ENCODE data around the gene PNPO. TPM values are rescaled to one million over a fixed set of nuclear protein-coding genes. Genes with fewer than 3 reads are reported as not detected.
A peak's percentile ranks its signal among the peaks of the same experiment; 100 is the strongest.

The PNPO gene
- total and polyA plus RNA-seq, 4 donors, result 27.8 to 102 (median 51.3) TPM

DNA sequence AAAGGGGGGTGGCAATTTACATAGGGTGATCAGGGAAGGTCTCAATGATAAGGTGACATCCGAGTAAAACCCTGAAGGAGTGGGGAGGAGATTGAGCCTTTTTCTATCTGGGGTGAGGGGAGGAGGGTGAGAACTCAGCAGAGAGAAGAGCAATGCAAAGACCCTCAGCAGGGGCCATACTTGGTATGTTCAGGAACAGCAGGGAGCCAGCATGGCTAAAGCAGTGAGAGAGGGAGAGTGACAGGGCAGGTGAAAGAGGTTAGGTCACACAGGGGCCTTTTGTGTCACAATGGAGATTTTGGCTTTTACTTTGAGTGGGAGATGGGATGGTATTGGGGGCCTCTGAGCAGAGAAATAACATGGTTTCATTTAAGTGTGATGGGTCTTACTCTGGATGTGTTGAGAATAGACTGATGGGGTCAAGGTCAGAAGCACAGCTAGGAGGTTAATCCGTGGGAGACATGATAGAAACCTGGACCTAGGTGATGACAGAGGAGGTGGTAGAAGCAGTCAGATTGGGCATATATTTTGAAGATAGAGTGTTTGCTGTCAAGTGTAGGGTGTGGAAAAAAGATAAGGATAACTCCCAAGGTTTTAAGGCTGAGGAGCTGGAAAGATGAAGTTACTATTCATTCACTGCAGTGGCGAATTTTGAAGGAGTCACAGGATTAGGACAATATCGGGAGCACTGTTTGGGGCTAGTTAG, 39.2 kb upstream of the PNPO start:
- Histone ChIP-seq H3K4me3 (ENCODE audit: low read depth in 1 of 3, low read length in 3 of 3) (no peak overlapping the region), H3K9me3 (ENCODE audit: control insufficient read depth in 4 of 4, low read length in 3 of 4) (no peaks in the 10 kb centered on the region), H3K27me3 (ENCODE audit: control insufficient read depth in 4 of 4, insufficient read depth in 4 of 4, low read length in 3 of 4) (no peaks in the 10 kb centered on the region), H3K27ac (ENCODE audit: low read depth in 1 of 2, low read length in 2 of 2) (no peak overlapping the region), H3K9ac (ENCODE audit: low read depth in 1 of 2, low read length in 2 of 2) (no peak overlapping the region), H3K36me3 (ENCODE audit: control insufficient read depth in 4 of 4, insufficient read depth in 3 of 4, low read depth in 1 of 4, low read length in 3 of 4) (no peaks in the 10 kb centered on the region), H3K4me1 (ENCODE audit: control insufficient read depth in 4 of 4, insufficient read depth in 4 of 4, low read length in 3 of 4) (peaks cover 6 to 17% (median 9%) of the 10 kb centered on the region in 4 donors)
- DNase-seq (ENCODE audit: low spot score), result no peak
- 86% methylated on average over 4 of the region's 4 CpGs for WGBS
- TF ChIP-seq, protein P1, sequence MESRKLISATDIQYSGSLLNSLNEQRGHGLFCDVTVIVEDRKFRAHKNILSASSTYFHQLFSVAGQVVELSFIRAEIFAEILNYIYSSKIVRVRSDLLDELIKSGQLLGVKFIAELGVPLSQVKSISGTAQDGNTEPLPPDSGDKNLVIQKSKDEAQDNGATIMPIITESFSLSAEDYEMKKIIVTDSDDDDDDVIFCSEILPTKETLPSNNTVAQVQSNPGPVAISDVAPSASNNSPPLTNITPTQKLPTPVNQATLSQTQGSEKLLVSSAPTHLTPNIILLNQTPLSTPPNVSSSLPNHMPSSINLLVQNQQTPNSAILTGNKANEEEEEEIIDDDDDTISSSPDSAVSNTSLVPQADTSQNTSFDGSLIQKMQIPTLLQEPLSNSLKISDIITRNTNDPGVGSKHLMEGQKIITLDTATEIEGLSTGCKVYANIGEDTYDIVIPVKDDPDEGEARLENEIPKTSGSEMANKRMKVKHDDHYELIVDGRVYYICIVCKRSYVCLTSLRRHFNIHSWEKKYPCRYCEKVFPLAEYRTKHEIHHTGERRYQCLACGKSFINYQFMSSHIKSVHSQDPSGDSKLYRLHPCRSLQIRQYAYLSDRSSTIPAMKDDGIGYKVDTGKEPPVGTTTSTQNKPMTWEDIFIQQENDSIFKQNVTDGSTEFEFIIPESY (IDR thresholded peaks at IDR 0.05), result no peak

- no peak for DNase-seq (ENCODE audit: low spot score)
- Histone ChIP-seq H3K27ac (ENCODE audit: low read depth in 1 of 2, low read length in 2 of 2) (peak overlapping the region; percentile 5 to 27), H3K4me1 (ENCODE audit: control insufficient read depth in 4 of 4, insufficient read depth in 4 of 4, low read length in 3 of 4) (peaks cover 2 to 9% (median 3%) of the 10 kb centered on the region in 4 donors), H3K9me3 (ENCODE audit: control insufficient read depth in 4 of 4, low read length in 3 of 4) (no peaks in the 10 kb centered on the region), H3K9ac (ENCODE audit: low read depth in 1 of 2, low read length in 2 of 2) (no peak overlapping the region), H3K36me3 (ENCODE audit: control insufficient read depth in 4 of 4, insufficient read depth in 3 of 4, low read depth in 1 of 4, low read length in 3 of 4) (no peaks in the 10 kb centered on the region), H3K27me3 (ENCODE audit: control insufficient read depth in 4 of 4, insufficient read depth in 4 of 4, low read length in 3 of 4) (no peaks in the 10 kb centered on the region), H3K4me3 (ENCODE audit: low read depth in 1 of 3, low read length in 3 of 3) (no peak overlapping the region)
- TF ChIP-seq MAX (IDR thresholded peaks at IDR 0.05) (no peak), RAD21 (IDR thresholded peaks at IDR 0.05) (peak in 1 of 2 donors; percentile 33), SP1 (IDR thresholded peaks at IDR 0.05) (peak; percentile 41), RXRA (IDR thresholded peaks at IDR 0.05) (no peak), TAF1 (conservative IDR thresholded peaks at IDR 0.05) (no peak), FOXA2 (IDR thresholded peaks at IDR 0.05) (no peak), ATF3 (IDR thresholded peaks at IDR 0.05) (no peak), HNF4A (conservative IDR thresholded peaks at IDR 0.05) (no peak), JUND (IDR thresholded peaks at IDR 0.05) (no peak), YY1 (IDR thresholded peaks at IDR 0.05) (no peak), NR2F2 (IDR thresholded peaks at IDR 0.05) (no peak)
- whole genome bisulfite sequencing, result 67% methylated on average over 8 of the region's 8 CpGs
Observed at GRCh38 chr17:47905221-47905733, 36.1 kb upstream of the PNPO start.

GRCh38 chr17:47906443-47906842, 34.9 kb upstream of the PNPO start:
- Histone ChIP-seq H3K9me3 (ENCODE audit: control insufficient read depth in 4 of 4, low read length in 3 of 4) (no peaks in the 10 kb centered on the region), H3K36me3 (ENCODE audit: control insufficient read depth in 4 of 4, insufficient read depth in 3 of 4, low read depth in 1 of 4, low read length in 3 of 4) (no peaks in the 10 kb centered on the region), H3K4me3 (ENCODE audit: low read depth in 1 of 3, low read length in 3 of 3) (no peak overlapping the region), H3K4me1 (ENCODE audit: control insufficient read depth in 4 of 4, insufficient read depth in 4 of 4, low read length in 3 of 4) (peaks cover 2 to 9% (median 3%) of the 10 kb centered on the region in 4 donors), H3K27ac (ENCODE audit: low read depth in 1 of 2, low read length in 2 of 2) (peak overlapping the region in 1 of 2 donors; percentile 27), H3K9ac (ENCODE audit: low read depth in 1 of 2, low read length in 2 of 2) (no peak overlapping the region), H3K27me3 (ENCODE audit: control insufficient read depth in 4 of 4, insufficient read depth in 4 of 4, low read length in 3 of 4) (no peaks in the 10 kb centered on the region)
- DNase-seq (ENCODE audit: low spot score), result no peak
- 97% methylated on average over 3 of the region's 3 CpGs for WGBS
- TF ChIP-seq ATF3 (IDR thresholded peaks at IDR 0.05) (no peak), JUND (IDR thresholded peaks at IDR 0.05) (no peak), GABPA (IDR thresholded peaks at IDR 0.05 in 1 of 2, conservative IDR thresholded peaks at IDR 0.05 in 1 of 2) (no peak), EGR1 (IDR thresholded peaks at IDR 0.05; ENCODE audit: low read depth in 2 of 2) (no peak), SP1 (IDR thresholded peaks at IDR 0.05) (no peak), HNF4A (conservative IDR thresholded peaks at IDR 0.05) (no peak), HNF4G (IDR thresholded peaks at IDR 0.05) (no peak), FOXA2 (IDR thresholded peaks at IDR 0.05) (no peak), YY1 (IDR thresholded peaks at IDR 0.05) (no peak), MAX (IDR thresholded peaks at IDR 0.05) (no peak), NR2F2 (IDR thresholded peaks at IDR 0.05) (no peak), TAF1 (conservative IDR thresholded peaks at IDR 0.05) (no peak), RXRA (IDR thresholded peaks at IDR 0.05) (no peak), FOXA1 (IDR thresholded peaks at IDR 0.05) (no peak), RAD21 (IDR thresholded peaks at IDR 0.05) (no peak)
- TF ChIP-seq, protein P1 (IDR thresholded peaks at IDR 0.05), result no peak
- TF ChIP-seq, protein P2, sequence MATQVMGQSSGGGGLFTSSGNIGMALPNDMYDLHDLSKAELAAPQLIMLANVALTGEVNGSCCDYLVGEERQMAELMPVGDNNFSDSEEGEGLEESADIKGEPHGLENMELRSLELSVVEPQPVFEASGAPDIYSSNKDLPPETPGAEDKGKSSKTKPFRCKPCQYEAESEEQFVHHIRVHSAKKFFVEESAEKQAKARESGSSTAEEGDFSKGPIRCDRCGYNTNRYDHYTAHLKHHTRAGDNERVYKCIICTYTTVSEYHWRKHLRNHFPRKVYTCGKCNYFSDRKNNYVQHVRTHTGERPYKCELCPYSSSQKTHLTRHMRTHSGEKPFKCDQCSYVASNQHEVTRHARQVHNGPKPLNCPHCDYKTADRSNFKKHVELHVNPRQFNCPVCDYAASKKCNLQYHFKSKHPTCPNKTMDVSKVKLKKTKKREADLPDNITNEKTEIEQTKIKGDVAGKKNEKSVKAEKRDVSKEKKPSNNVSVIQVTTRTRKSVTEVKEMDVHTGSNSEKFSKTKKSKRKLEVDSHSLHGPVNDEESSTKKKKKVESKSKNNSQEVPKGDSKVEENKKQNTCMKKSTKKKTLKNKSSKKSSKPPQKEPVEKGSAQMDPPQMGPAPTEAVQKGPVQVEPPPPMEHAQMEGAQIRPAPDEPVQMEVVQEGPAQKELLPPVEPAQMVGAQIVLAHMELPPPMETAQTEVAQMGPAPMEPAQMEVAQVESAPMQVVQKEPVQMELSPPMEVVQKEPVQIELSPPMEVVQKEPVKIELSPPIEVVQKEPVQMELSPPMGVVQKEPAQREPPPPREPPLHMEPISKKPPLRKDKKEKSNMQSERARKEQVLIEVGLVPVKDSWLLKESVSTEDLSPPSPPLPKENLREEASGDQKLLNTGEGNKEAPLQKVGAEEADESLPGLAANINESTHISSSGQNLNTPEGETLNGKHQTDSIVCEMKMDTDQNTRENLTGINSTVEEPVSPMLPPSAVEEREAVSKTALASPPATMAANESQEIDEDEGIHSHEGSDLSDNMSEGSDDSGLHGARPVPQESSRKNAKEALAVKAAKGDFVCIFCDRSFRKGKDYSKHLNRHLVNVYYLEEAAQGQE (IDR thresholded peaks at IDR 0.05), result no peak
